NCI-H524 (cell line): Measurements from ENCODE around the gene C1RL.

Experiments used
- DNase-seq, 2 experiments: peaks; one replicate each; lab custom pipeline; 2025; lab: John Stamatoyannopoulos, UW

Gene C1RL

GRCh38 chr12:7092229-7092985 lies 16.6 kb downstream of the C1RL start, which contains the start of gene C1R:
Gene C1R (minus strand): TSS chr12:7092445. CDS start chr12:7092388, 57 bp downstream.
- peak; percentile 20 to 39 for DNase-seq

GRCh38 chr12:7091660-7092228 lies 17.3 kb downstream of the C1RL start:
- no peak for DNase-seq

GRCh38 chr12:7091171-7091570 lies 17.8 kb downstream of the C1RL start:
- no peak for DNase-seq

GRCh38 chr12:7090222-7090998 lies 18.6 kb downstream of the C1RL start:
- no peak for DNase-seq

- DNase-seq: no peak
Measured at GRCh38 chr12:7089196-7089871, 19.7 kb downstream of the C1RL start.

- DNase-seq: no peak
Measured at GRCh38 chr12:7083125-7083524, 25.9 kb downstream of the C1RL start.

- no peak for DNase-seq
Measured at GRCh38 chr12:7081037-7081436, 28.0 kb downstream of the C1RL start.

GRCh38 chr12:7079826-7080125 lies 29.2 kb downstream of the C1RL start:
- no peak for DNase-seq

- DNase-seq: no peak
Measured at GRCh38 chr12:7078163-7078562, 30.9 kb downstream of the C1RL start.

GRCh38 chr12:7076493-7076892 lies 32.5 kb downstream of the C1RL start:
- DNase-seq: no peak

- no peak for DNase-seq
Measured at GRCh38 chr12:7075939-7076338, 33.1 kb downstream of the C1RL start.

- no peak for DNase-seq
Measured at GRCh38 chr12:7075518-7075917, 33.5 kb downstream of the C1RL start.

- no peak for DNase-seq
Measured at GRCh38 chr12:7073946-7074345, 35.1 kb downstream of the C1RL start.

GRCh38 chr12:7072554-7072953 lies 36.5 kb downstream of the C1RL start:
- no peak for DNase-seq

GRCh38 chr12:7072035-7072434 lies 37.0 kb downstream of the C1RL start:
- no peak for DNase-seq

GRCh38 chr12:7069386-7069785 lies 39.6 kb downstream of the C1RL start:
- no peak for DNase-seq

GRCh38 chr12:7068994-7069346 lies 40.0 kb downstream of the C1RL start:
- no peak for DNase-seq

GRCh38 chr12:7068240-7068993 lies 40.6 kb downstream of the C1RL start:
- DNase-seq: no peak

GRCh38 chr12:7067096-7067495 lies 41.9 kb downstream of the C1RL start:
- no peak for DNase-seq

- DNase-seq: no peak
Measured at GRCh38 chr12:7066596-7066995, 42.4 kb downstream of the C1RL start.

GRCh38 chr12:7065073-7065623 lies 43.9 kb downstream of the C1RL start:
- DNase-seq: no peak

- DNase-seq: no peak
Measured at GRCh38 chr12:7064516-7064915, 44.5 kb downstream of the C1RL start.
